SU-DHL-6 (cell line): ENCODE measurements around the gene KRT80.

ENCODE experiments used
- CTCF ChIP-seq: fragments of 200-600 bp; sonication (generic); IDR thresholded peaks from one replicate; pipeline ENCODE4 v1.5.1; 2017; ENCODE audit warnings: antibody characterized with exemption, mild to moderate bottlenecking, low read length, moderate library complexity; ENCODE audit not compliant: insufficient read depth, poor library complexity, severe bottlenecking
- EZH2phosphoT487 ChIP-seq: fragments of 200-600 bp; sonication (generic), shearing (Covaris generic); conservative IDR thresholded peaks from 2 replicates; pipeline ENCODE4 v1.6.1; 2018; ENCODE audit warnings: mild to moderate bottlenecking, antibody characterized with exemption, low read length, moderate library complexity, mixed read lengths

DNA sequence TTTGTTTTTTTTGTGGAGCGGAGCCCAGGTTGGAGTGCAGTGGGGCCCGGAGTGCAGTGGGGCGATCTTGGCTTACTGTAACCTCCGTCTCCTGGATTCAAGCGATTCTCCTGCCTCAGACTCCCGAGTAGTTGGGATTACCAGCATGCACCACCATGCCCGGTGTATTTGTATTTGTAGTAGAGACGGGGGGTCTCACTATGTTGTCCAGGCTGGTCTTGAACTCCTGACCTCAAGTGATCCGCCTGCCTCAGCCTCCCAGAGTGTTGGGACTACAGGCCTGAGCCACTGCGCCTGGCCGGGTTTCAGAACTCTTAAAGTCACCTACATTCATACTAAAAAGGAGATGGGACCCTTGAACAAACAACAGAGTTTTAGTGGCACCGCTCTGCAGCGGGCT is 52.7 kb downstream of the KRT80 start:
- no peak for TF ChIP-seq CTCF
- no peak for TF ChIP-seq EZH2phosphoT487
